HepG2 (cell line): ENCODE results near the gene MRPL58. TPM values are rescaled to one million over a fixed set of nuclear protein-coding genes. Genes with fewer than 3 reads are reported as not detected.

Experiments used
- AGO2 ChIP-seq: fragments of 200-400 bp; formaldehyde crosslinking; optimal IDR thresholded peaks from 2 replicates; pipeline ENCODE3; 2017; ENCODE audit warnings: mild to moderate bottlenecking, low read depth, low read length, moderate library complexity
- ATM ChIP-seq: fragments of 450-650 bp; IDR thresholded peaks from 2 replicates; pipeline ENCODE4 v1.7.1; 2017; ENCODE audit warnings: mild to moderate bottlenecking, borderline replicate concordance
- CREB1 ChIP-seq, 2 experiments: fragments of 450-650 bp in 1 of 2; IDR thresholded peaks; 2 replicates each; pipeline ENCODE4 v1.6.1; 2016 to 2017; ENCODE audit warnings: control low read depth in 1 of 2, mild to moderate bottlenecking in 1 of 2, missing compliant biosample characterization in 1 of 2, missing genetic modification characterization in 1 of 2
- ELF4 ChIP-seq: sonication (generic); formaldehyde crosslinking; IDR thresholded peaks from 2 replicates; pipeline ENCODE4 v1.5.0; 2020; ENCODE audit warnings: missing genetic modification reagents, mild to moderate bottlenecking, moderate library complexity, borderline replicate concordance
- KLF6 ChIP-seq: IDR thresholded peaks from 2 replicates; pipeline ENCODE4 v1.8.0; 2016; ENCODE audit warnings: missing biosample characterization, missing genetic modification reagents
- PPARG ChIP-seq: conservative IDR thresholded peaks from 2 replicates; pipeline ENCODE4 v1.6.1; 2016; ENCODE audit warnings: missing biosample characterization, missing genetic modification reagents
- U2AF1 ChIP-seq: fragments of 200-400 bp; formaldehyde crosslinking; optimal IDR thresholded peaks from 2 replicates; pipeline ENCODE3; 2017; ENCODE audit warnings: mild to moderate bottlenecking, low read depth, low read length
- YEATS4 ChIP-seq: sonication (generic); formaldehyde crosslinking; IDR thresholded peaks from 2 replicates; pipeline ENCODE4 v1.4.0; 2020; ENCODE audit warnings: missing genetic modification reagents, borderline replicate concordance
- ZNF10 ChIP-seq: sonication (generic); formaldehyde crosslinking; IDR thresholded peaks from 2 replicates; pipeline ENCODE4 v1.4.0; 2020; ENCODE audit warnings: mild to moderate bottlenecking, low read depth, missing genetic modification reagents, borderline replicate concordance
- ZNF260 ChIP-seq: sonication (generic); formaldehyde crosslinking; IDR thresholded peaks from 2 replicates; pipeline ENCODE4 v1.4.0; 2020; ENCODE audit warnings: missing genetic modification reagents, low read depth, mild to moderate bottlenecking, borderline replicate concordance
- ZNF569 ChIP-seq: sonication (generic); formaldehyde crosslinking; IDR thresholded peaks from 2 replicates; pipeline ENCODE4 v1.5.0; 2020; ENCODE audit warnings: mild to moderate bottlenecking, missing genetic modification reagents, moderate library complexity, borderline replicate concordance
- ZNF782 ChIP-seq: sonication (generic); formaldehyde crosslinking; IDR thresholded peaks from 2 replicates; pipeline ENCODE4 v1.4.0; 2020; ENCODE audit warnings: missing genetic modification reagents, mild to moderate bottlenecking, borderline replicate concordance
- ZSCAN9 ChIP-seq: IDR thresholded peaks from 2 replicates; pipeline ENCODE4 v1.6.1; 2016; ENCODE audit warnings: borderline replicate concordance
- polyA plus RNA-seq, 8 experiments: library from polyadenylated mRNA; depleted of rRNA in 3 of 8; stranded (reverse) in 7 of 8; unstranded in 1 of 8; fragments of >200 nt; fragmentation: Illumina TruSeq in 4 of 8; extraction: Trizol in 4 of 8; gene quantifications; 2 replicates each; pipeline versions ENCODE4 v1.2.1 to v1.2.3, GENCODE V29; 2011 to 2016; ENCODE audit warnings: low read depth in 4 of 8, missing spikeins in 1 of 8, mixed read lengths in 1 of 8; ENCODE audit not compliant: insufficient read depth in 1 of 8
- total RNA-seq, 5 experiments: library from RNA; depleted of rRNA; stranded (reverse); fragments of >200 nt; fragmentation: Illumina TruSeq; extraction: Trizol; gene quantifications; 2 replicates each; pipeline ENCODE4 v1.2.3, GENCODE V29; 2016; ENCODE audit warnings: low read depth in 1 of 5
- TF ChIP-seq, protein P1 (sequence below): sonication (generic); formaldehyde crosslinking; IDR thresholded peaks from 2 replicates; pipeline ENCODE4 v1.5.1; 2020; ENCODE audit warnings: mild to moderate bottlenecking, moderate library complexity, missing genetic modification reagents
- TF ChIP-seq, protein P2 (sequence below): sonication (generic); formaldehyde crosslinking; IDR thresholded peaks from 2 replicates; pipeline ENCODE4 v1.4.0; 2020; ENCODE audit warnings: mild to moderate bottlenecking, missing genetic modification reagents
- TF ChIP-seq, protein P3 (sequence below): IDR thresholded peaks from 2 replicates; pipeline ENCODE4 v1.6.1; 2016; ENCODE audit warnings: missing genetic modification reagents, missing compliant biosample characterization
- TF ChIP-seq, protein P4 (sequence below): sonication (generic); formaldehyde crosslinking; IDR thresholded peaks from 2 replicates; pipeline ENCODE4 v1.4.0; 2020; ENCODE audit warnings: missing genetic modification reagents; ENCODE audit errors: not compliant biosample characterization
- TF ChIP-seq, protein P5 (sequence below): conservative IDR thresholded peaks from 2 replicates; pipeline ENCODE4 v1.6.1; 2018; ENCODE audit warnings: missing genetic modification reagents
- TF ChIP-seq, protein P6 (sequence below): IDR thresholded peaks from 2 replicates; pipeline ENCODE4 v1.6.1; 2012; ENCODE audit warnings: inconsistent platforms

MRPL58 gene
- total and polyA plus RNA-seq, 2 of the 13 experiments (the other 11 are each of a cell fraction or from before 2014, with no cell fraction given), result 44.9 to 68.9 TPM

DNA sequence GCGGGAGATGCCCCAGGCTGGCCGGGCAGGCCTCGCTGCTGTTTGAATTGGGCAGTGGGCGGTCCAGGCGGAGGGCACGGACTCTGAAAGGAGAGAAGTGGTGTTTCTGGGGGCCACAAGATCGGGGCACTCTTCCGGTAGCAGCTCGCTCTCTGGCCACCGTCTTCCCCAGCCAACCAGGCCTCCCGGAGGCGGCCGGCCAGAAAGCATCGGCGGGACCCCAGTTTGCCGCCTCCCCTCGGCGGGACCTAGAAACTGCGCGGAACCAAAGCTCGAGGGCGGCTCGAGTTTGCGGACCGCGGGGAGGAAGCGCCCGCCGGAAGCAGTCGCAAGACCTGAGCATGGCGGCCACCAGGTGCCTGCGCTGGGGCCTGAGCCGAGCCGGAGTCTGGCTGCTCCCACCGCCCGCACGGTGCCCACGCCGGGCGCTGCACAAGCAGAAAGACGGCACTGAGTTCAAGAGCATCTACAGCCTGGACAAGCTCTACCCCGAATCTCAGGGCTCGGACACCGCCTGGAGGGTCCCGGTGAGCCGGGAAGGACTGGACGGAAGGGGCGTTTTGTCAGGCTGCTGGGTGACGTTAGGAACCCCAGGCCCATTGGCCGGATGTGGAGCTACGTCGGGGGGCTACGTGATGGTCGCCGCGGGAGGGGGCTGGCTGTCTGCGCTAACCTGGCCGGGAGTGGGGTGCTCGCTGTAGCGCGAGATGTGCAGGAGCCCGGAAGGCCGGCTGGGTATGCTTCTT, at the start of gene MRPL58 (continued):
- TF ChIP-seq, protein P1, sequence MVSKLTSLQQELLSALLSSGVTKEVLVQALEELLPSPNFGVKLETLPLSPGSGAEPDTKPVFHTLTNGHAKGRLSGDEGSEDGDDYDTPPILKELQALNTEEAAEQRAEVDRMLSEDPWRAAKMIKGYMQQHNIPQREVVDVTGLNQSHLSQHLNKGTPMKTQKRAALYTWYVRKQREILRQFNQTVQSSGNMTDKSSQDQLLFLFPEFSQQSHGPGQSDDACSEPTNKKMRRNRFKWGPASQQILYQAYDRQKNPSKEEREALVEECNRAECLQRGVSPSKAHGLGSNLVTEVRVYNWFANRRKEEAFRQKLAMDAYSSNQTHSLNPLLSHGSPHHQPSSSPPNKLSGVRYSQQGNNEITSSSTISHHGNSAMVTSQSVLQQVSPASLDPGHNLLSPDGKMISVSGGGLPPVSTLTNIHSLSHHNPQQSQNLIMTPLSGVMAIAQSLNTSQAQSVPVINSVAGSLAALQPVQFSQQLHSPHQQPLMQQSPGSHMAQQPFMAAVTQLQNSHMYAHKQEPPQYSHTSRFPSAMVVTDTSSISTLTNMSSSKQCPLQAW, result peak; percentile 65; the same call in 1 of the 2 replicates
- peak; percentile 95; the same call in 1 of the 2 replicates for TF ChIP-seq ZNF782 (CRISPR knock-in tag)
- TF ChIP-seq ATM, result no peak
- no peak for TF ChIP-seq ELF4 (CRISPR knock-in tag)
- TF ChIP-seq U2AF1, result peak; percentile 92
- TF ChIP-seq ZNF569, result peak; percentile 94; the same call in 1 of the 2 replicates
- peak; percentile 46; the same call in 1 of the 2 replicates for TF ChIP-seq CREB1 (IDR thresholded peaks at IDR 0.05)
- peak; percentile 91 for TF ChIP-seq CREB1 (CRISPR knock-in tag; IDR thresholded peaks at IDR 0.05)
- TF ChIP-seq ZNF260 (CRISPR knock-in tag), result peak; percentile 96
- TF ChIP-seq, protein P2, sequence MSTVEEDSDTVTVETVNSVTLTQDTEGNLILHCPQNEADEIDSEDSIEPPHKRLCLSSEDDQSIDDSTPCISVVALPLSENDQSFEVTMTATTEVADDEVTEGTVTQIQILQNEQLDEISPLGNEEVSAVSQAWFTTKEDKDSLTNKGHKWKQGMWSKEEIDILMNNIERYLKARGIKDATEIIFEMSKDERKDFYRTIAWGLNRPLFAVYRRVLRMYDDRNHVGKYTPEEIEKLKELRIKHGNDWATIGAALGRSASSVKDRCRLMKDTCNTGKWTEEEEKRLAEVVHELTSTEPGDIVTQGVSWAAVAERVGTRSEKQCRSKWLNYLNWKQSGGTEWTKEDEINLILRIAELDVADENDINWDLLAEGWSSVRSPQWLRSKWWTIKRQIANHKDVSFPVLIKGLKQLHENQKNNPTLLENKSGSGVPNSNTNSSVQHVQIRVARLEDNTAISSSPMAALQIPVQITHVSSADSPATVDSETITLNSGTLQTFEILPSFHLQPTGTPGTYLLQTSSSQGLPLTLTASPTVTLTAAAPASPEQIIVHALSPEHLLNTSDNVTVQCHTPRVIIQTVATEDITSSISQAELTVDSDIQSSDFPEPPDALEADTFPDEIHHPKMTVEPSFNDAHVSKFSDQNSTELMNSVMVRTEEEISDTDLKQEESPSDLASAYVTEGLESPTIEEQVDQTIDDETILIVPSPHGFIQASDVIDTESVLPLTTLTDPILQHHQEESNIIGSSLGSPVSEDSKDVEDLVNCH, result no peak
- peak; percentile 97 for TF ChIP-seq KLF6 (CRISPR knock-in tag)
- TF ChIP-seq, protein P3, sequence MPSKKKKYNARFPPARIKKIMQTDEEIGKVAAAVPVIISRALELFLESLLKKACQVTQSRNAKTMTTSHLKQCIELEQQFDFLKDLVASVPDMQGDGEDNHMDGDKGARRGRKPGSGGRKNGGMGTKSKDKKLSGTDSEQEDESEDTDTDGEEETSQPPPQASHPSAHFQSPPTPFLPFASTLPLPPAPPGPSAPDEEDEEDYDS (CRISPR knock-in tag), result peak; percentile 72; the same call in 1 of the 2 replicates
- TF ChIP-seq, protein P4, sequence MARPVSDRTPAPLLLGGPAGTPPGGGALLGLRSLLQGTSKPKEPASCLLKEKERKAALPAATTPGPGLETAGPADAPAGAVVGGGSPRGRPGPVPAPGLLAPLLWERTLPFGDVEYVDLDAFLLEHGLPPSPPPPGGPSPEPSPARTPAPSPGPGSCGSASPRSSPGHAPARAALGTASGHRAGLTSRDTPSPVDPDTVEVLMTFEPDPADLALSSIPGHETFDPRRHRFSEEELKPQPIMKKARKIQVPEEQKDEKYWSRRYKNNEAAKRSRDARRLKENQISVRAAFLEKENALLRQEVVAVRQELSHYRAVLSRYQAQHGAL (CRISPR knock-in tag), result peak; percentile 98
- no peak for TF ChIP-seq ZNF10 (CRISPR knock-in tag)
- peak; percentile 92 for TF ChIP-seq ZSCAN9 (CRISPR knock-in tag)
- TF ChIP-seq, protein P5, sequence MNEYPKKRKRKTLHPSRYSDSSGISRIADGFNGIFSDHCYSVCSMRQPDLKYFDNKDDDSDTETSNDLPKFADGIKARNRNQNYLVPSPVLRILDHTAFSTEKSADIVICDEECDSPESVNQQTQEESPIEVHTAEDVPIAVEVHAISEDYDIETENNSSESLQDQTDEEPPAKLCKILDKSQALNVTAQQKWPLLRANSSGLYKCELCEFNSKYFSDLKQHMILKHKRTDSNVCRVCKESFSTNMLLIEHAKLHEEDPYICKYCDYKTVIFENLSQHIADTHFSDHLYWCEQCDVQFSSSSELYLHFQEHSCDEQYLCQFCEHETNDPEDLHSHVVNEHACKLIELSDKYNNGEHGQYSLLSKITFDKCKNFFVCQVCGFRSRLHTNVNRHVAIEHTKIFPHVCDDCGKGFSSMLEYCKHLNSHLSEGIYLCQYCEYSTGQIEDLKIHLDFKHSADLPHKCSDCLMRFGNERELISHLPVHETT (CRISPR knock-in tag), result peak; percentile 98
- peak; percentile 91 for TF ChIP-seq AGO2
- peak; percentile 100 for TF ChIP-seq YEATS4
- peak; percentile 79 for TF ChIP-seq PPARG (CRISPR knock-in tag)
- TF ChIP-seq, protein P6, sequence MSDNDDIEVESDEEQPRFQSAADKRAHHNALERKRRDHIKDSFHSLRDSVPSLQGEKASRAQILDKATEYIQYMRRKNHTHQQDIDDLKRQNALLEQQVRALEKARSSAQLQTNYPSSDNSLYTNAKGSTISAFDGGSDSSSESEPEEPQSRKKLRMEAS, result peak; percentile 85
